Measurements from ENCODE around the gene OGDH.

GRCh38 chr7:44756904-44757303 is 150.5 kb downstream of the OGDH start:
- TF ChIP-seq JUND (IDR thresholded peaks at IDR 0.05) (no peak), CTCF (IDR thresholded peaks at IDR 0.05; ENCODE audit: low read depth, low read length, missing input control) (no peak), REST (IDR thresholded peaks at IDR 0.05) (no peak)
